ENCODE results near the gene RBM23. TPM values are rescaled to one million over a fixed set of nuclear protein-coding genes. Genes with fewer than 3 reads are reported as not detected.

The RBM23 gene
- total and polyA plus RNA-seq, 12 donors, result 24.0 to 58.1 (median 34.8) TPM

- no peaks in the 10 kb centered on the region for H3K9me3 ChIP-seq
- intact Hi-C loops (cut with DNase I), result loop anchor here in 2 of 10 donors (2.0 to 10.0 kb wide), 2 partner anchors 27 to 75 kb away; partner anchors contain the start of gene MRPL52 (in 1 of the 2)
- H3K4me3 ChIP-seq, result no peak overlapping the region
- H3K4me1 ChIP-seq, result peaks cover 0 to 22% (median 0%) of the 10 kb centered on the region in 9 donors
- H3K27ac ChIP-seq, result peak overlapping the region in 1 of 10 donors; percentile 26
- peak; percentile 5 to 67 (median 55) for TF ChIP-seq CTCF (IDR thresholded peaks at IDR 0.05)
- no peaks in the 10 kb centered on the region for H3K27me3 ChIP-seq
- 44 to 58% methylated on average over 3 of the region's 3 CpGs for WGBS, 2 donors
- peak; percentile 32 to 77 (median 46) for ATAC-seq
- H3K36me3 ChIP-seq, result peaks cover 0 to 73% (median 42%) of the 10 kb centered on the region in 9 donors
- peak in 1 of 2 donors; percentile 44 for DNase-seq
Observed at GRCh38 chr14:22900081-22900799, 18.7 kb downstream of the RBM23 start.

GRCh38 chr14:22898302-22899090 lies 20.5 kb downstream of the RBM23 start:
- H3K4me3 ChIP-seq, result no peak overlapping the region
- intact Hi-C loops (cut with DNase I), result no loop called here
- 54 to 57% methylated on average over 8 of the region's 8 CpGs for WGBS, 2 donors
- no peaks in the 10 kb centered on the region for H3K27me3 ChIP-seq
- H3K9me3 ChIP-seq, result no peaks in the 10 kb centered on the region
- peaks cover 0 to 20% (median 0%) of the 10 kb centered on the region in 9 donors for H3K4me1 ChIP-seq
- H3K27ac ChIP-seq, result no peak overlapping the region
- DNase-seq (no peak), ATAC-seq (peak in 1 of 8 donors; percentile 22)
- H3K36me3 ChIP-seq, result peaks cover 0 to 58% (median 26%) of the 10 kb centered on the region in 9 donors
- TF ChIP-seq CTCF (IDR thresholded peaks at IDR 0.05), result no peak

GRCh38 chr14:22897357-22897756 lies 21.6 kb downstream of the RBM23 start:
- intact Hi-C loops (cut with DNase I), result no loop called here
- 76 to 91% methylated on average over 1 of the region's 1 CpG for WGBS, 2 donors
- H3K4me3 ChIP-seq, result no peak overlapping the region
- H3K9me3 ChIP-seq, result no peaks in the 10 kb centered on the region
- peaks cover 0 to 15% (median 0%) of the 10 kb centered on the region in 9 donors for H3K4me1 ChIP-seq
- H3K27ac ChIP-seq, result no peak overlapping the region
- ATAC-seq (no peak), DNase-seq (no peak)
- TF ChIP-seq CTCF (IDR thresholded peaks at IDR 0.05), result no peak
- H3K36me3 ChIP-seq, result peaks cover 0 to 47% (median 19%) of the 10 kb centered on the region in 9 donors
- H3K27me3 ChIP-seq, result no peaks in the 10 kb centered on the region

GRCh38 chr14:22896760-22897159 lies 22.2 kb downstream of the RBM23 start:
- Histone ChIP-seq H3K27me3 (no peaks in the 10 kb centered on the region), H3K4me1 (peaks cover 0 to 15% (median 0%) of the 10 kb centered on the region in 9 donors), H3K36me3 (peaks cover 0 to 41% (median 13%) of the 10 kb centered on the region in 9 donors), H3K27ac (no peak overlapping the region), H3K4me3 (no peak overlapping the region), H3K9me3 (no peaks in the 10 kb centered on the region)
- no peak for DNase-seq
- ATAC-seq, result no peak
- no peak for TF ChIP-seq CTCF (IDR thresholded peaks at IDR 0.05)
- intact Hi-C loops (cut with DNase I), result no loop called here
- WGBS, 2 donors, result 90 to 96% methylated on average over 3 of the region's 3 CpGs
